Activated naive CD8-positive, alpha-beta T cell treated with anti-CD3 and anti-CD28 coated beads, Interleukin-2, amount 50 U/mL, for 16 hours (primary cell): Measurements from ENCODE around the gene RAB7A.

Experiments used
- DNase-seq: peaks from one replicate; pipeline ENCODE4 v3.0.0-alpha.2; 2020; ENCODE audit warnings: low read depth, low spot score

The RAB7A gene

DNA sequence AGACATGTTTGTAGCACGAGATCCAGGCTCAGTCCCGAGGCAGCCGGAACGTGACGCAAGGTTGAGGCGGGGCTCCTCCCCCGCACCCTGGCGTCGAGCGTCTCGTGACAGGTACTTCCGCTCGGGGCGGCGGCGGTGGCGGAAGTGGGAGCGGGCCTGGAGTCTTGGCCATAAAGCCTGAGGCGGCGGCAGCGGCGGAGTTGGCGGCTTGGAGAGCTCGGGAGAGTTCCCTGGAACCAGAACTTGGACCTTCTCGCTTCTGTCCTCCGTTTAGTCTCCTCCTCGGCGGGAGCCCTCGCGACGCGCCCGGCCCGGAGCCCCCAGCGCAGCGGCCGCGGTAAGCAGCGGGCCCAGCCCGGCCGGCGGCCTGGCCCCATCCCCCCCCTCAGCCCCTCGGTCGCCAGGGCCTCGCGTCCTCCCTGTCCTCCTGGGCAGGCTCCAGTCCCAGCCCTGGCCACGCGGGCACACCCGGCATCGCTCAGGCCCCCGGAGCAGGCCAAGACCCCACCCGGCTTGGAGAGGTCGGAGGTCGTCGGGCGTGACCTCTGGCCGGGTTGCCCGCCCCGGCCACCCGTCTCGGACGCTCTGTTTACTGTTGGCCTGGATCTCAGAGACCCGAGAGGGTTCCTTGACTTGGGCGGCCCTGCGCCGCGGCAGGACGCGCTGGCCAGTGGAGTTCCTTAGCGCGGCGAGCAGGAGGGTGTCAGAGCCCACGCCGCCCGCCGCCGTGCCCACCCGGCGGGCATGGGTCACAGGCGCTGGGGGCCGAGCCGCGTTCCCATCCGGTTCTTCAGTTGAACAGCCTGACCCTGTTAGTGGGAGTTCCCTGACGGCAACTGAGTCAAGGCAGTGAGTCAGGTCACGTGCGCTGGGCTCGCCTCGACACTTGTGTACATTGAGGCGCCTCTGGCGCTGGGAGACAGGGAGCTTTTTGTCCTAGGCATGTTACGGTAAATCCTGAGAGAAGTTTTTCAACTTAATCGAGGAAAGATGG is at the start of gene RAB7A:
RAB7A (plus strand) TSS at position 161 of the 994 bp plus-strand sequence. CDS start 69,185 bp downstream, outside the sequence.
- peak; percentile 96 for DNase-seq

DNA sequence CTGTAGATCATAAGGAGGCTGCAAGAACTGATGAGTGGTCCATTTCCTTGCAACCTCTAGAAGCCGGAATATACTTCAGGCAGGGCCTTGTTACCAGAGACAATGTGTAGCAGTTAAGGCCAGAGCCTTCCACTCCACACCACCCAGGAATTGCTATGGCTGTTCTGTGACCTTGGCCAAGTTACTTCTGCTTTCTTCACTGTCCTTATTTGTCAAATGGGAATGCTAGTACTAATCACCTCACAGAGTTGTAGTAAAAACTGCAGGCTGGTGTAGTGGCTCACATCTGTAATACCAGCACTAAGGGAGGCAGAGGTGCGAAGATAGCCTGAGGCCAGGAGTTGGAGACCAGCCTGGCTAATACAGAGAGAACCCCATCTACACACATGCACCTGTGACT is 46.6 kb upstream of the RAB7A start:
- no peak for DNase-seq

DNA sequence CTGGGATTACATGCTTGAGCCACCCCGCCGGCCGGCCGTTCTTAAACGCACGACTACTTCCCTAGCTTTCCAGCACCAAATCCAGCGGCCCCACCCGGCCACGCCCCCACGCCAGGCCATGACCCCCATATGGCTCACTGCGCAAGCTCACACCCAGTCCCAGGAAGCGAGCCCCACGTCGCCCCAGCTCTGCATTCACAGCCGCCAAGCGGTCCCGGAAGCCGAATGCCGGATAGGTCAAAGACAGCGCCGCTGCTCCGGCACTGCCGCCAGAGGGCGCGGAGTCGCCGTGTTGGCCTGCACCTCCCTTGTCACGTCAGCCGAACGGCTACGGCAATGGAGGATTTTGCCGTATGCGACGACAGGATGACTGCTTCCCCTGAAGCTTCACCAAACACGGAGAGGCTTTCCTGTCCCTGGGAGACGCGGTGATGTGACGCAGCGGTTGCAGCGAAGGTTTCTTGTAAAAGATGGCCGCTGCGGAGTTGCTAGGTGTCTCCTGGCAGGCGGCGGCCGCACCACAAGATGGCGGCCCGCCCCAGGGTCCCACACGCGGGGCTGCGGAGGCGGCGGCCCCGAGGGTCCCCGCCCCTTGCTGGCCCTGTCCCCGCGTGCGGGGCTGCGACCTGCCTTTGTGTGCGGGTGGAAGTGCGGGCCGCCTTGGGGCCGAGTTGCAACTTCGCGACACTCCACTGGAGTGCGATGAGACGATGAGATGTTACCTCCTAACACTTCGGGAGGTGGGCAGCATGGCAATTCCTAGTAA is 45.2 kb upstream of the RAB7A start:
- DNase-seq = peak; percentile 99

DNA sequence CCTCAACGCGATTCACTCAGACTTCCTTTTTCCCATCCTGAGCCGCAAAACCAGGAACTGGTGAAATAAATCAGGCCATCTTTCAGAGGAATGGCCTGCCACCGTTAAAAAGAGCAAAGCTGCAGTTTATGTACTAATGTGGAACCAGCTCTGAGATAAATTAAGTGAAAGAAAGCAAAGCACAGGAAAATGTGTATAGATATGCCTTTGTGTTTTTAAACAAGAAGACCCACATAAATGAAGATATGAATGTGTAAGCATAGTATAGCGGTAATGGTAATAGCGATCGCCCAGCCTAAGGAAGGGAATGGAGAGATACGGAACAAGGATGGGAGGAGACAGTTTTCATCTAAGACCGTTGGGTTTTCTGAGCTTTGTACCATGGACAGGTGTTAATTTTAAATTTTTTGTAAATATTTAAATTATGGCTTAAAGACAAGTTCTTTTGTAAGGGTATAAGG is 44.6 kb upstream of the RAB7A start:
- DNase-seq = no peak

DNA sequence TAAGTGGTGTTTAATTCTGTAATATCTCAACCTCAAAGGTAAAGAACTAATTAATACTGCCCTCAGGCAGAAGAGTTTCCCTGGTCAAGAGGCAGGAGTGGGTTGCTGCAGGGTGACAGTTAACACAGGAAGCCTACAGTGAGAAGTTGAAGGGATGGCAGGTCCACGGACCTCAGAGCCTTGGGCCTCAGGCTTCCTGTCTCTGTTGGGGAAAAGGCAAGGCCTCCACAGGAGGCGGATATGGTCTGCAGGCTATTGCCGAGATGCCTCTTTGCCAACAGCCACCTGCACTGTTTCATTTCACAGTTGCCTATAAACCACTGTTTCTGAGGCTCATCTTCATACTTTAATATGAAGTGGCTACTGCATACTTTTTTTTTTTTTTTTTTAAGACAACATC is 42.0 kb upstream of the RAB7A start:
- no peak for DNase-seq

DNA sequence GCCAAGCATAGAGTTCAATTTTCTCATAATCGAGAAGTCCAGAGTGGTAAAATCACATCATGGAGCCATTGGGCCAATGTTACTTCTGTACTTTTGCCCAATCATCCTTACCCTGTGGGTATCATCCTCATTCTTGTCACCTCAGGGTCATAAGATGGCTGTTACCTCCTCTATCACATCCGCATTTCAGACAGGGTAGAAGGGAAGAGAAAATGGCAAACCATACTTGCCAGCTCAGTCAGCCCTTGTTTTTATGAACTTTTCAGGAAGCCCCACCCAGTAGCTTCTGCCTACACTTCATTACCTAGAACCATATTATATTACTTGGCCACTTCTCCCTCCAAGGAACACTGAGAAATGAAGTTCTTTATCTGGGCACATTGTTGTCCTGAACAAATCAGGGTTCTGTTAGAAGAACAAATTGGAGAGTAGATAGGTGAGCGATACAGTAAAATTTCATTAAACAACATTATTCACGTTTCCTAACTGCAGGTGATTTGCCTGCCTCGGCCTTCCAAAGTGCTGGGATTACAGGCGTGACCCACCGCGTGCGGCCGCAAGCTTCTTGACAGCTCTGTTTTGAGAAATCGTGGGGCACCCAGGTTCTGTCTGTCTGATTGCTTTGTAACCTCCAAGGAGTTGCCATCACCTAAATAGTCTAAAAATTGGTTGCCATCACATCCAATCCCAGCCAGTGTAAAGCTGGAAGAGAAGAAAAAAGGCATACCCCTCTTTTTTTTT is 40.8 kb upstream of the RAB7A start:
- DNase-seq = no peak

DNA sequence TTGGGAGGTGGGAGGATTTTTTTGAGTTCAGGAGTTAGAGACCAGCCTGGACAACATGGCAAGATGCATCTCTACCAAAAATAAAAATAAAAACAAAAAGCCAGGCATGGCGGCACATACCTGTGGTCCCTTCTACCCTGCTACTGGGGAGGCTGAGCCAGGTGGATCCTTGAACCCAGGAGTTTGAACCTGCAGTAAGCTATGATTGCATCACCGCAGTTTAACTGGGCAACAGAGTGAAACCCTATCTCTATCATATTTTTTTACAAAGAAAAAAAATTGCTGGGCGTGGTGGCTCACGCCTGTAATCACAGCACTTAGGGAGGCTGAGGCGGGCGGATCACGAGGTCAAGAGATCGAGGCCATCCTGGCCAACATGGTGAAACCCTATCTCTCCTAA is 39.5 kb upstream of the RAB7A start:
- DNase-seq = no peak

DNA sequence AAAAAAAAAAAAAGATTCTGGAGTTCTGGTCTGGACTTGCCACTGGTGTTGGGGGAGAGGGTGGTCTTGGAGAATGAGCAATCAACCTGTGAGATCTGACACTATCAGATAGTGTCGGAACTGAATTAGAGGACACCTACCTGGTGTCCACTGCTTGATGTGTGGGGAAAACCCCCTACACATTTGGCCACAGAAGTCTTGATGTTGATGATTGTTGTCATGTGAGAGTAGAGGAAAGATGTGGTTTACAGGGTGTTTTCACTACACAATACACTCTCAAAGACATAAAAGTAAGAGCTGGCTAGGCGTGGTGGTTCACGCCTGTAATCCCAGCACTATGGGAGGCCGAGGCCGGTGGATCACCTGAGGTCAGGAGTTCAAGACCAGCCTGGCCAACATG is 36.9 kb upstream of the RAB7A start:
- no peak for DNase-seq

DNA sequence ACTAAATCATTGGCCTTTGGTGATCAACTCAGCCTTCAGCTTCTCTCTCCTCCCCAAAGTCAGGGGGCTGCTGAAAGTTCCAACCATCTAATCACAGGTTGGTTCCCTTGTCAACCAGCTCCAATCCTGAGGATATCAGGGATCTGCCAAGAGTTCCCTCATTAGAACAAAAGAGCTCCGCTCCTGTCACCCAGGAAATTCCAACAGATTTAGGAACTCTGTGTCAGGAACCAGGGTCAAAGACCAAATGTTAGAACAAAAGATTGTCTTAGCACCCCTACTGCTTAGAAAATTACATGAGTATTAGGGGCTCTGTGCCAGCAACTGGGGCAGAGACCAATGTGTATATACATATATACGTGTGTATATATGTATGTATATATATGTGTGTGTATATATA is 32.3 kb upstream of the RAB7A start:
- no peak for DNase-seq

DNA sequence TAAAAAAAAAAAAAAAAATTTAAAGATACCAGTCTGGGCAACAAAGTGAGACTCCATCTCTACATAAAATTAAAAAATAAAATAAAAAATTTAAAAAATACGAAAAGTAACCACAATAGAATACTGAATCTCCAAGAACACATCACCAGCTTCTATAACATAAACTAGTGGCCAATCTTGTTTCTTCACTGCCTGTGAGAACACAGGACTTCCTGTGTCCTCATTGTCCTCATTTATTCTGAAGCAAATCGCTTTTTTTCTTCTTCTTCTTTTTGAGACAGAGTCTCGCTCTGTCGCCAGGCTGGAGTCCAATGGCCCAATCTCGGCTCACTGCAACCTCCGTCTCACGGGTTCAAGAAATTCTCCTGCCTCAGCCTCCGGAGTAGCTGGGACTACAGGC is 28.6 kb upstream of the RAB7A start:
- DNase-seq = no peak

DNA sequence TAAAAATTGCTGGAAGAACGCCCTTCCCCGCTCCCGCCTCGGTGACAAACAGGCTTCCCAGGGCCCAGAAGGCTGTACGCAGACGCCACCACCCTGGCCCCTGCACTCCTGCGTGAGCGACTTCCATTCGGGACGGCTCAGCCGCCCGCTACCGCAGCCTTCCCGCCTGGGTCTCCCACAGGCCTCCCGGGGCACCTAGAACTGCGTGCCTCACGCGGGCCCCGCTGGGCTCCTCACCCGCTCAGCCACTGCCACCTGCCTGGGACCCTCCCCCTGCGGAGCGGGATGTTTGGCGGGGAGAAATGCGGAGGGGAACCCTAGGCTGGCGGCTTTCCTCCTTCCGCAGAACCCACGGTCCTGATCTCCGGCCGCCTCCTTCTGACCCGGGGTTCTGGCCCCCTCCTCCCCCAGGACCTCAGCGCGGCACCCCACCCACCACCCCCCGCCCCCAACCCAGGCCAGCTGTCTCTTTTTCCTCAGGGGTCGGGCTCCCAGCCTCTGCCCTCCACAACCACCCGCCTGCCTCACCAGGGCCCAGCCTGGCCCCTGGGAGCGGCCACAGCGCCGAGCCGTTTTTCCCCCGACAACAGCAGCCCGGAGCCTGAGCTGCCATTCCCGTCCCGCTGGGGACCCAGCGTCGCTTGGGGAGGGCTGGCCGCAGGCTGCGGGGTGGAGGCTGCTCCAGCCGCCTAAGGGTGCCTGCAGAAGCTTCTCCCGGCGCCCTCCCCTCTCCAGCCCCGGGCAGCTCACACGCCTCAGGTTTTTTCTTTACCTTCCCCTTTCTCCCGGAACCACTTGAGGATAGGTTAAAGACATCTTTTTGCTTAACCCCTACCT is 27.6 kb upstream of the RAB7A start:
- DNase-seq = no peak

DNA sequence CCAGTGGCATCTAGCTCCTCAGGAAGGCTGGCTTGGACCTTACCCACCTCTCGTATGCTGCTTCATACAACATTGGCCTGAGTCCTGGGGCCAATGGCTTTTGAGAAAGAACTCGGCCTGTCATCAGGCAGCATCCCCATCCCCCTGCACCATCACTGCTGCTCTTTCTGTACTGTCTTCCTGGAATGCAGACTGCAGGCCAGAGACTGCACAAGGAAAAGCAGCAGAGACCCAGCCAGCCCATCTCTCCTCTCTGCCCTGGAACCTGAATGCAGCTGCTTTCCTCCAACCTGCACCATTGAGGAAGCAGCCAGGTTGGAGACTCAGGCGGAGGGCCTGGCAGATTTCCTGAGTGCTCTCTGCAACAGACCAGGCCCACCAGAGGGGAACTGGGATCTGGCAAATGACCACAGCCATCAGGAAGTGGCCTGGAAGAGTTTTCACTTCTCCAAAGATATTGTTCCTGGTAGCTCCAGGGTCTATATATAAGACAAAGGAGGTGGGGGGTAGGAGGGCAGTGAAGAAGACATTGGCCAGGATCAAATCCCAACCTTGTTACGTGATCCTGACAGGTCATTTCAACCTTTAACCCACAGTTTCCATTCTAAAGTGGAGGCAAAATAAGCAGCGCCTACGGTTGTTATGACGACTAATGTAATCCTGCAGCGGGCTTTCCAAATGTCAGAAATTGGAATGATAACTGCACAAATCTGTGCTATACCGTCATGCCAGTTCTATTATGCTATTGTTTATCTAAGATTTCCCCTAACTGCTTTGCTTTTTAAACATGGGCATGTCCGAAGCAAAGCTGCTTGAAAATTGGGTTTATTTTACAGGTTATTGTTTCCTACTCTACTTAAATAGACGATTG is 24.4 kb upstream of the RAB7A start:
- DNase-seq = no peak

DNA sequence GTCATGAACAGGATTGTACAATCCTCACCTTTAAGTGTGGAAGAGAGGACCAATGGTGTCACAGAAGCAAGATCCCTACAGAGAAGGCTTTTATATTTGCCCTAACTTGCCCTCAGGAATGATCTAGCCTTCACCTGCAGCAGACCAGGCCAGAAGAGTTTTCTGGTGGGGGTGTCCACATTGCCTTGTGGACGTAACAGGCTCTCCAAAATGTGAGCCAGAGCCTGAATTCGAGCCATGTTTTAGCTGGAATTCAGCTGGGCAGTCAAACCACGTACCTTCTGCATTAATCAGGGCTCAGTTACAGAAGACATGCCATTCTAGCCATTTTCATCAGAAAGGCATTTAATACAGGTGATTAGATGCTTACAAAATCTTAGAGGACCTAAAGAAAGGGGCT is 23.6 kb upstream of the RAB7A start:
- DNase-seq = no peak

DNA sequence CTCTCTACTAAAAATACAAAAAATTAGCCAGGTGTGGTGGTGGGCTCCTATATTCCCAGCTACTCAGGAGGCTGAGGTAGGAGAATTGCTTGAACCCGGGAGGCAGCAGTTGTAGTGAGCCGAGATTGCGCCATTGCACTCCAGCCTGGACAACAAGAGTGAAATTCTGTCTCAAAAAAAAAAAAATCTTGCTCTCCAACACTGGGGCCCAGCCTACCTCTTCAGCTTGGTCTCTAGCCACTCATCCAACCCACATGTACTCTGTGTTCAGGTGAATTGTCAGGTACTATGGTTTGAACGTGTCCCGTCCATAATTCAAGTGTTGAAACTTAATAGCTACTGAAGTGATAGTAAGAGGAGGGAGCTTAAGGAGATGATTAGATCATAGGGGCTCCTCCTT is 22.4 kb upstream of the RAB7A start:
- DNase-seq = no peak

DNA sequence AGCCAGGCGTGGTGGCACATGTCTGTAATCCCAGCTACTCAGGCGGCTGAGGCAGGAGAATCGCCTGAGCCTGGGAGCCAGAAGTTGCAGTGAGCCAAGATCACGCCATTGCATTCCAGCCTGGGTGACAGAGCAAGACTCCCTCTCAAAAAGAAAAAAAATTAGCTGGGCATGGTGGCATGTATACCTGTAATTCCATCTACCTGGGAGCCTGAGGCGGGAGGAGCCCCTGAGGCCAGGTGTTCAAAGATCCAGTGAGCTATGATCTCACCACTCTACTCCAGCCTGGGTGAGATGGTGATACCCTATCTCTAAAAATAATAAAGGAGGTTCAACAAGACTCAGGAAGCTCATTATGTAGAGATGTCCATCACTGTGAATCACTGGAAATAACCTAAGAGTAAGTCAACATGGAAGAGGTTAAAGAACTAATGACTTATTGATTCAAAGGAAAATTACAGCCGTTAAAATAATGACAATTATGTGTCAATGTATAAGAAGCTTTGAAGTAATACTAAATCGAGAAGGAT is 19.8 kb upstream of the RAB7A start:
- no peak for DNase-seq

DNA sequence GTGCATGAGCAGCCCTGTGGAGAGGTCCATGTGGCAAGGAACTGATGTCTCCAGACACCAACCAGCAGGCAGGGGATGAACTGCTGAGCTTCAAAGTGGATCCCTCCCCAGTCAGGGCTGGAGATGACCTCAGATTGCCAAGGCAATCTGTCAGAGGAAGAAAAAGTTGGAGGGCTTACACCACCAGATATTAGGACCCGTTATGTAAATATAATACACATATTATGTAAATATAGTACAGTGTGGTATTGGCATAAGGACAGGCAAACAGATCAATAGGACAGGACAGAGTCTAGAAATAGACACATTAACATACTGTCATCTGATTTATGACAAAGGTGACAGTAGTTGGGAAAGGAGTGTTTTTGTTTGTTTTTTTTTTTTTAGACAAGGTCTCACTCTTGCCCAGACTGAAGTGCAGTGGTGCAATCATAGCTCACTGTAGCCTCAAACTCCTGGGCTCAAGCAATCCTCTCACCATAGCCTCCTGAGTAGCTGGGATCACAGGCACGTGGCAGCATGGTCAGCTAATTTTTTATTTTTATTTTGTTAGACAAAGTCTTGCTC is 18.0 kb upstream of the RAB7A start:
- no peak for DNase-seq

DNA sequence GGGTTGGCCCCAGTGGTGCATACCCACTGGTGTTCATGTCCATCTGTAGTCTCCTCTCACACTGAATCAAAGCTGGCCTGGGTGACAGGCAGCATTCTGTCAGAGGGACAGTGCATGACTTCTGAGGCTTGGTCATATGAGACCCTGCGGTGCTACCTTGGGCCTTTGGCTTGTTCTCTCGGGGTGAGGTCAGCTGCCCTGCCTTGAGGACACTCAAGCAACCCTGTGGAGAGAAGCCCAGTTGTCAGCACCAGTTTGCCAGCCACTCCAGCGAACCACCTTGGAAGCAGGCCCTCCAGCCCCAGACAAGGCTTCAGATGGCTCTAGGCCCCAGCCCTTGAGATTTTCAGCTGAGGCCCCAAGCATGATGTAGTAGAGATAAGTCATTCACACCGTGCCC is 16.9 kb upstream of the RAB7A start:
- DNase-seq = no peak

DNA sequence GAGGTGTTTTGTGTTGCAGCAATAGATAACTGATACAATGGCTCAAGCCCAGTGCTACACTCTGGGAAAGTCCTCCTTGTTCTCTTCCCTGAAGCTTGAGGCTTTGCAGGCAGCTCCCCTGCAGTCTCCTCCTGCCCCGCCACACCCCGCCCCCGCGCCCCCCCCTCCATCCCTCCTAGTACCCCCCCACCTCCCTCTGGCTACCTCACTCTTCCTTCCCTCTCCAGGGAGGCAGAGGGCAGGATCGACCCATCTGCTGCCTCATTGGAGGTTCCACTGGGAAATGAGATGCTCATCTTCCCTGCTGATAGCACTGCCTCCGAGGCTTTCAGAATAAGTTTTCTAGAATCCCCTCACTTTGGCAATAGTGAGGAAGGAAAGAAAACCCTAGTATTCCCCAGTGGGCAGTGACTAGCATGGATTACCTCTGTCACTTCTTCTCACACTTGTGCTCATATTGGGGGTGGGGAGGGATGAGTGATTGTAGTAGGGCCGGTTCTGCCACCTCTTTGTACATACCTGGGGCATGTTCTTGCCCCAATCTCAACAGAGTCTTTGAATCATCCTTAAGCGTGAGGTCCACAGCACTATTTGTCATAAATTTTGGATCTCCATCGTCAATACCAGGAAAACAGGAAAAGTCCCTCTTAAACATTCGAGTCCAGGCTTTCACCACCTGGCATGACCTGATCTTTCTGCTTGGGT is 16.3 kb upstream of the RAB7A start:
- DNase-seq = no peak
